ENCODE results near the gene PTPRG. TPM values are rescaled to one million over a fixed set of nuclear protein-coding genes. Genes with fewer than 3 reads are reported as not detected.

The PTPRG gene
- total and polyA plus RNA-seq, 2 of the 13 experiments (the other 11 are each of a cell fraction or from before 2014, with no cell fraction given): 8.0 to 25.3 TPM

GRCh38 chr3:61634678-61635077, 73.3 kb downstream of the PTPRG start (continued):
- TF ChIP-seq RERE (CRISPR knock-in tag; IDR thresholded peaks at IDR 0.05; ENCODE audit: low read depth): peak; percentile 81; the same call in 1 of the 2 replicates
- no peak for TF ChIP-seq PCBP2 (optimal IDR thresholded peaks at IDR 0.05; ENCODE audit: low read depth, low read length, poor library complexity, severe bottlenecking)
- TF ChIP-seq NR2F6 (IDR thresholded peaks at IDR 0.05): 0 out of 2 replicates have a peak, but pooled peaks have one; percentile 18
- no peak for TF ChIP-seq NR2F6 (CRISPR knock-in tag; IDR thresholded peaks at IDR 0.05)

GRCh38 chr3:61637088-61638051, 76.0 kb downstream of the PTPRG start:
- WGBS (ENCODE audit: low lambda C conversion rate): 94% methylated on average over 16 of the region's 16 CpGs
- ChIA-PET CTCF (ENCODE audit: low intra/inter-chr PET ratio, low total read pairs) (no interaction called here), POLR2A (no interaction called here)
- TF ChIP-seq ZNF224 (CRISPR knock-in tag; IDR thresholded peaks at IDR 0.05) (no peak), ZNF44 (CRISPR knock-in tag; IDR thresholded peaks at IDR 0.05) (no peak), SKI (IDR thresholded peaks at IDR 0.05; ENCODE audit: partially characterized antibody) (no peak), ELF3 (CRISPR knock-in tag; IDR thresholded peaks at IDR 0.05) (no peak), KDM1A (CRISPR knock-in tag; IDR thresholded peaks at IDR 0.05) (no peak), E2F5 (CRISPR knock-in tag; conservative IDR thresholded peaks at IDR 0.05) (no peak), ZNF703 (CRISPR knock-in tag; IDR thresholded peaks at IDR 0.05; ENCODE audit: borderline replicate concordance) (no peak), NRL (CRISPR knock-in tag; IDR thresholded peaks at IDR 0.05; ENCODE audit: borderline replicate concordance) (no peak), SMAD1 (CRISPR knock-in tag; IDR thresholded peaks at IDR 0.05; ENCODE audit: borderline replicate concordance, low read depth) (no peak), SCMH1 (CRISPR knock-in tag; IDR thresholded peaks at IDR 0.05; ENCODE audit: borderline replicate concordance) (no peak), KLF16 (CRISPR knock-in tag; IDR thresholded peaks at IDR 0.05) (no peak), NCOA1 (CRISPR knock-in tag; IDR thresholded peaks at IDR 0.05) (no peak), CREB1 (IDR thresholded peaks at IDR 0.05) (no peak), CREB1 (CRISPR knock-in tag; IDR thresholded peaks at IDR 0.05) (no peak)

More at GRCh38 chr3:61637088-61638051, 76.0 kb downstream of the PTPRG start:
- Histone ChIP-seq H3K4me1 (ENCODE audit: insufficient read depth, low read length) (peaks cover 19% of the 10 kb centered on the region), H4K20me1 (ENCODE audit: insufficient read depth, low read length) (no peaks in the 10 kb centered on the region), H3K9me3 (ENCODE audit: low read length) (0 out of 2 replicates have a peak, but pooled peaks cover 4% of the 10 kb centered on the region), H3K4me3 (replicated peaks in 1 of 3; ENCODE audit: insufficient read depth in 1 of 3, low read depth in 2 of 3, low read length in 3 of 3) (no peak overlapping the region), H3K4me2 (ENCODE audit: low read depth, low read length) (no peak overlapping the region), H3K36me3 (replicated peaks in 1 of 2; ENCODE audit: control insufficient read depth in 1 of 2, insufficient read depth in 2 of 2, low read length in 2 of 2) (no peaks in the 10 kb centered on the region), H3K9ac (ENCODE audit: insufficient read depth, low read depth, low read length) (no peak overlapping the region), H3K79me2 (ENCODE audit: insufficient read depth, low read length) (peaks cover 21% of the 10 kb centered on the region), H3K27ac (ENCODE audit: extremely low read length, insufficient read depth, low read length) (no peak overlapping the region), H2AFZ (ENCODE audit: low read length) (no peak overlapping the region), H3K27me3 (ENCODE audit: control insufficient read depth in 1 of 2, insufficient read depth in 2 of 2, low read length in 2 of 2) (no peaks in the 10 kb centered on the region)
- ATAC-seq (no peak), DNase-seq (ENCODE audit: low spot score) (no peak), FAIRE-seq (no peak)
- intact Hi-C loops (cut with micrococcal nuclease; ENCODE audit: unreplicated experiment) (no loop called here), in situ Hi-C loops (cut with HindIII; ENCODE audit: extremely low pct_ligation_motif_present, low pct_unique_long_range_greater_than_20kb) (no loop called here)
- BruUV-seq (replicated peaks): no TSS peak

All from HepG2 (cell line).